ENCODE results near the gene SLC20A1.

GRCh38 chr2:112600634-112601033, 45.1 kb upstream of the SLC20A1 start:
- TF ChIP-seq CTCF (IDR thresholded peaks at IDR 0.05) (no peak), POLR2AphosphoS5 (IDR thresholded peaks at IDR 0.05) (no peak), POLR2A (IDR thresholded peaks at IDR 0.05) (no peak)
